Stimulated activated CD4-positive, alpha-beta T cell treated with anti-CD3 and anti-CD28 coated beads, Interleukin-4, amount 100 ng/mL, for 48 hours (primary cell): ENCODE measurements around the gene ATP8B4.

ENCODE experiments used
- DNase-seq, 2 donors: peaks; one replicate each; pipeline ENCODE4 v3.0.0-alpha.2; 2020; ENCODE audit warnings: low read depth in 2 of 2

Gene ATP8B4

DNA sequence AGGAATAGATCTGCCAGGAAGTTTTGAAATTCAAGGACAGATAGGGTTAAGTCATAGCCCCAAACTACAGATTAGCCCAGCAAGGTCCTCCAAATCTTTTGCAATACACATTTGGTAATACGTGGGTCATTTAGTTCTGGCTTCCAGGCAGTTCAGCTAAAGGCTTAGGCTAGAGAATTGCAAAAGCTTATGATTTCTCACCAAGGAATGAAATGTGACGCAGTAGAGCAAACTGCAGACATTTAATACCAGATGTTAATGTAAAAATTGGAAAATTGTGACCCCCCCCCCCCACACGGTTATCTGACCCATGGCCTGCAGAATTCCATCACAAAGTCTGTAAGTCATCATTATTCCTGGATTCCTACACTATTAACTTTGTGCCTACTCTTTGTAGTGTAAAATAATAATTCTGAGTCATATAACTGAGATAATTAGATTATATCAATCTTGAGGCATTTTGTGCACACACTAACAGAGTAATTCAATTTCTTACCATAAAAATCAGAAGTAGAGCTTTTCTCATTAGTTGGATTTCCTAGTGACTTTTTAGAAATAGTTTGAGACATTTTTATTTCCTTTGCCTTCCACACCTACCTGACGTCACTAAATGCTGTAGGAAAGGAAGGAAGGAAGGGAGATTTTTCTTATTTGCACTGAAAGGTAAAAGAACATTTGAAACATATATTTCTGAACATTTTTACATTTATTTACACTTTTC, 263.0 kb downstream of the ATP8B4 start:
- no peak for DNase-seq

DNA sequence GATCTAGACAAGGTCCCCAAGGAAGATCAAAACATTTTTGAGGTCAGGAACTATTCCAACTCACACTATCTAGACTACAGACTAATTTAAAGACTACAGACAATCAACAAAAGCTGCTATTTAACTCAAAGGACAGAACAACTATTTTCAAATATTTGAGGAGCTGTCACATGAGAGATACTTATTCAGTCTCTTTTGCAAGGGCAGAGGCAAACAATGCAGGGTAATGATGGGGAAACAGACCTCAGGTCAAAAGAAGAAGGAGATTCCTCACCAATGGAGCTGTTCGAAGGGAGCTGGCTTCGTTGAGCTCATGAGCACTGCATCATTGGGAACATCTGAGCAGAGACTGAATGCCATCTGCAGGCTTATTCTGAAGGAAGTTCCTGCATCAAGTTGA, 266.3 kb downstream of the ATP8B4 start:
- DNase-seq, result no peak

DNA sequence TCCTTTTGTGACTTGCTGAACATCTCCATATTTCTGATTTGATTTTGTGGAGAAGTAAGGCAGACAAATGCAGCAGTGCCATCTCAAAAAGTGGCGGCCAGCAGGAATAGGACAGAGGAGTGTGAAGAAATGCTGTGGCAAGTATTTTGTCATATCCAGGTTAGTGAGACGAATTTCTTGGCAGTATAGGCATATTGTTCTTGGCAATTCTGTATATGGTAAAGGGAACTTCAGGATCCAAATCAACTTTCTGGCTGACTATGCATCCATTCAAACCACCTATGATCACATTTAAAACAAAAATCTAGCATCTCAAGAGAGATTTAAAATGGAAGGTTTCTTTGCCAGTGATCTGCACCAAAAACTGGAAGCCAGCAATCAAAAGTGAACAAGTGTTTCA, 270.2 kb downstream of the ATP8B4 start:
- DNase-seq, result no peak

DNA sequence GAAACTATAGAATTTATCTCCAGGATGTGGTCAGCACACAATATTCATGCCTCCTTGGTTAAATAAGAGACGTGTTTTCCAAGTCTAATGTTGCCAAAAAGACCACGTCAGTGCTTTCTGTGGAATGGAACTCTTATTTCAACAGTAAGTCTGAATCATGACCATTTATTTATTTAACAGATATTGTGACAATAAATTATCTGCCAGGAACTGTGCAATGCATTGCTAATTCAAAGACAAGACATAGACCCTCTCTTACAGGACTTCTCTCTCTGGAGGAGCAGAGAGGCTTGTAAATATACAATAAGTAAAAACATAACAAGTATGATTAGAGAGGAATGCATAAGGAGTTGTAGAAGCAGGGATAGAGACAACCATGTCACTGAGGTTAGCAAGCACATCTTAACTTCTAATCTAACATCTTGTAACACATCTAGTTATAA, 270.7 kb downstream of the ATP8B4 start:
- DNase-seq, result no peak

DNA sequence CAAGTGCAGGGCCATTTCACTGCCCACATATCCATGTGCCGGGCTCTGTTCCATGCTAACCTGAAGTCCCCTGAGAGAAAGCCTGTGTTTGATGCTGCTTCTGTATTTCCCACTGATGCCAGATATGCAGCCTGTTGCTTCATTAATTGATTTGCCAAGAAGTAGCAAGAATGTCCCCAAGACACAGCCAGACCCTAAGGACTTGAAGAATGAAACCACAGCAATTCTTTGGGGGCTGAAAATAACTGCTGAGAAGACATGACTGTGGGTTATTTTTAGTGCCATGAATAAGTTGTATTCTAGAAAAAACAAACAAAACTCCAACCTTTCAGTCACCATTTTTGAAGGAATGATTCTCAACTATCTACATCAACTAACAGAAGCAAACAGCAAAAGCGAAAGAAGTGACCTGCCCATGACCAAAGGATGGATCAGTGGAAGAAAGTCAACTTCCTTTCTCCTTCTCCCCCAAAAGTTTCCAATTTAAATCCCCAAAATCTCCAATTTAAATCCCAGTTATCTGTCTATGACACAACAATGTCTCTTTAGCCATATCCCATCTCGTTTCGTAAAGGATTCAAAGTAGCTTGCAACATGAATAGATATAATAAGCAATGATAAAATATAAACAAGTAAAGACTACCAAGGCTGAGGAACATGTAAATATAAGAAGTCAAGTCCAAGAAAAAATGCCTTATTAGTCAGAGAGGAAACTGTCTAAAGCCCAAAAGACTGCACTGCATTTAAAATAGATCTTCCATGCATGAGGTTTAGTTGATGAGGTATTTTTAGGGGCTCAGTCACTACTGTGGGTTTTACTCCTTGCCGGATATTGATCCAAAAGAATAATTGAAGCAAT, 271.4 kb downstream of the ATP8B4 start:
- no peak for DNase-seq

DNA sequence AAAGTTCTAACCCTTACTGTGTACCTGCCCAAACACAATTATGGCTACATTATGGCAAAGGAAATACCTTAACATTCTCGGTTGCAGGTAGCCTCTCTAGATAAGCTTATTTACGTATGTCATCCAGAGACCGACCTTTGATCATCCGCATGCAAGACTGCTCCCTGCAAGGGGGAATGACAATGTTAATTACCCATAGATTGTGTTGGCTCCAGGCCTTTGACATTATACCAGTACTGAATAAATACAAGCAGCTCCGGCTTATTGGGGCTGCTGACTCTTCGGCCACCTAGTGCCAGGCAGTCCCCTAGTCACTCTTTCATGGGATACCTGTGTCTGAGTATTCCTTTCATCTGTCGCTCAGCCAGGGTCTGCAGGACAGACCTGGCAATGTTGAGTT, 274.6 kb downstream of the ATP8B4 start:
- DNase-seq, result no peak

DNA sequence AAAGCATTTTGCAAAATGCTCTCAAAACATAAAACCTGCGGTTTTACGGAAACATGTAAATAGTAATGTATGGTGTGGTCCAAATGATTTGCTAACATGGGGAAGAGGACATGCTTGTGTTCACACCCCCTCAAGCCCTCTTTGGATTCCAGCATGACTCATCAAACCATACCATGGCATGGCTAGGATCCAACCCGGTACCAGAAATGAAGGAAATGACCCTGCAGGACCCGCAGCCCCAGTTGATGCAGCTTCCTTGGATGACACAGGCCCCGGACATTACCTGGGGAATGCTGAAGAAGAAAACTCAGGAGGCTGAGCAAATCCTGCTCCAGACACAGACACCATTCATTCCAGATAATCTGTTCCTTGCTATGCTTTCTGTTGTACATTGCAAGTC, 275.3 kb downstream of the ATP8B4 start:
- no peak for DNase-seq

DNA sequence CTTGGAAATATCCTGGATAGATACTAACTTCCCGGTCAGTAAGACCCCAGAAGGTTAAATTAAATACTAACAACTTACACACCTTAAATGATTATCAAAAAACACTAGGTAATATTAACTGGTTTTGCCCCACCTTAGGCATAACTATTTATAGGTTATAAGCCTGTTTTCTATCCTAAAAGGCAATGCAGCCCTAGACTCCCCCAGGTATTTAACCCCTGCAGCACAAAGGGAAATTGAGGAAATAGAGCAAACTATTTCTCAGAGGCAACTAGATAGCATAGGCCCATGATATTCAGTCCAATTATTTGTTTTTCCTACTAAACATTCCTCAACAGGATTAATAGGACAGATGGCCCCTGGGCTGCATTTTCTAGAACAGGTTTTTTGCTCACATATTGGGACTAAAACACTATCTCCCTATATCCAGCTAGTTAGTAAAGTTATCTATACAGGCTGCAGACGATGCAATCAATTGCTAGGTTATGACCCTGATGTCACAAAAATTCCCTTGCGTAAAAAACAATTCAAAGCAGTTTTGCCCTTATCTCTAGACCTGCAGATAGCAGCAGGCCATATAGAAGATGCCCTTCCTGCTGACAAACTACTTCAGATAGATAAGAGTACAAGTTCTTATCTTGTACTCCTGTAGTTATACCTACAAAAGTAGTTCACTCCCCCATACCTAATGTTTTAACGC, 276.9 kb downstream of the ATP8B4 start:
- DNase-seq, result no peak

DNA sequence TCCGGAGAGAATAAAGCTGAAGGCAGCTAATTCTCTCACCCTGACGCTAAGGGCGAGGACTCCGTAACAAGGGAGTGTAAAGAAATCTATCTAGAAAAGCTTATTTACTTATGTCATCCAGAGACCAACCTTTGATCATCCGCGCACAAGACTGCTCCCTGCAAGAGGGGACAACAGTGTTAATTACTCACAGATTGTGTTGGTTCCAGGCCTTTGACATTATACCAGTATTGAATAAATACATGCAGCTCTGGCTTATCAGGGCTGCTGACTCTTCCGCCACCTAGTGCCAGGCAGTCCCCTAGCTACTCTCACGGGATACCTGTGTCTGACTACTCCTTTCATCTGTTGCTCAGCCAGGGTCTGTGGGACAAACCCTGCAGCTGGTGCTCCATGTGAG, 286.5 kb downstream of the ATP8B4 start:
- no peak for DNase-seq

DNA sequence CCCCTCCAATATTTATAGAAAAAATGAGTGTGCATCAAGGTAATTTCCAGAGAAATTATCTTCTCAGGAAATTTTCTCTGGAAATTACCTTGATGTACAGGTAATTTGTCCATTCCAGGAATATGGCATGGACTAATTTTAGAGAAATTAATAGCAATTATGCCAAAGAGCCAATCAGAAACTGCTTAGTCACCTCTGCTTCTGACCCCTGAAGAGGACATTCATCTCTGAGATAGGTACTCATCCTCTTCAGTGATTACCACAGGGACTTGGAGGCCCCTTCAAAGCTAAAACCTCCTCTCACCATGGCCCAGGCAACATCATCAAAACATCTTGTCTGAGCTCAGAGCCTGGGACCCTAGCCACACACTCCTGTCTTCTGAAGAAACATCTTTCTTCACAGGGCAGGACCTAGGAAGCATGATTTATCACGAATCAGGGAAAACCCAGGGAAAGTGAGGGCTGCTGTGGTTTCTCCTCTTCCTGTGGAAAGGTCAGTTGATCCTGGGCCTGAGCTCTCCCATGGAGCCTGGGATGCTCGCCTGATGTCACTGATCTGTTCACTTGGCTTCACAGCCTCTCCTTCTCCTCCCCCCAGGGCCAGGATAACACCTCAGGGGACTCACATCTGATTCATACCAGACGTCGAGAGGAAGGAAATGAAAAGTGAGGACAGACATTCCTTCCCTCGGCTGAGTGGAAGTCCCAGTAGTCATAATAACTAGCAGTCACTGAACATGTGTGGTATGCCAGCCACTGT, 287.6 kb downstream of the ATP8B4 start:
- no peak for DNase-seq

DNA sequence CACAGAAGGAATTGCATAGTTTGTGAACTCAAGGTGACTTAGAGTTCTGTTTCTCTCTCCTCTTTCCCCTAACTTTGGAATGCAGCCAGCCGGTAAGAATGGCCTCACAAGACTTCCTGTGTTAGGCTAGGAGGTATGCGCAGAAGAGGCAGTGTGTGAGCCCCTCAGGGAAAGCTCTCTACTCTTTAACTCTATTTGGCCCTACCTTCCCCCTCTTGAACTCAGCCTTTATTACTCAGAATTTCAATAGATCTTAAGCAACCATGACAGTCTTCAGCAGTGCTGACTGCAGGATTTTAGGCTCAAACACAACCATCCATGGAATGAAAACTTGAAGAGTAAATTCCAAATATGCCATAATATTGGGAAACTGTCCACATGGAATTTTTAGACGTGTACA, 288.6 kb downstream of the ATP8B4 start:
- DNase-seq, result no peak

DNA sequence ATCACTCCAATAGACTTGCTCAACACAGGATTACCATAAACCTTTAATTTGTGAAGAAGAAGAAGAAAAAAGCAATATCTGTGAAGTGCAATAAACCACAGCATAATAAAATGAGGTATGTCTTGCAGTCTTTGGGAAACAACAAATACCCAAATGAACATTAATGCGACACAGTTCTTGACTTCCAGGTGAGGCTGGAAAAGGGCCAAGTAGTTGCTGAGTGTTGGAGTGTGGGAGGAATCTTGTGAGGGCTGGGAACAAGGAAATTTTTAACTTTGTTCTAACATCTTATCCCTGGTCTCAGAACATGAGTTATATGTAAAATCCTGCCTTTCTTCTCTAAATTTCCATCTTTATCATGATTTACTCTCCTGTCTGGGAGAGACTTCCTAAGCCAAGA, 291.7 kb downstream of the ATP8B4 start:
- DNase-seq, result no peak

DNA sequence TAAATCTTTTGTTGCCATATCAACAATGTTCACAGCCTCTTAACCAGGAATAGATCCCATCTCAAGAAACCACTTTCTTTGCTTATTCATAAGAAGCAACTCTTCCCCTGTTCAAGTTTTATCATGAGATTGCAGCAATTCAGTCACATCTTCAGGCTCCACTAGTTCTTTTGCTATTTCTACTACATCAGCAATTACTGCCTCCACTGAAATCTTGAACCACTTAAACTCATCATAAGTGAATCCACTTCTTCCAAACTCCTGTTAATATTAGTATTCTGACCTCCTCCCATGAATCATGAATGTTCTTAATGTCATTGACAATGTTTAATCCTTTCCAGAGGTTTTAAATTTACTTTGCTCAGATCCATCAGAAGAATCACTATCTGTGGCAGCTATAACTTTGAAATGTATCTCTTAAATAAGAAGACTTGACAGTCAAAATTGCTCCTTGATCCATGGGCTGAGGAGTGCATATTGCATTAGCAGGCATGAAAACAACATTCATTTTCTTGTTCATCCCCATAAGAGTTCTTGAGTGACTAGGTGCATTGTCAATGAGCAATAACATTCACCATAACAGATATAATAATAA, 292.3 kb downstream of the ATP8B4 start:
- no peak for DNase-seq

DNA sequence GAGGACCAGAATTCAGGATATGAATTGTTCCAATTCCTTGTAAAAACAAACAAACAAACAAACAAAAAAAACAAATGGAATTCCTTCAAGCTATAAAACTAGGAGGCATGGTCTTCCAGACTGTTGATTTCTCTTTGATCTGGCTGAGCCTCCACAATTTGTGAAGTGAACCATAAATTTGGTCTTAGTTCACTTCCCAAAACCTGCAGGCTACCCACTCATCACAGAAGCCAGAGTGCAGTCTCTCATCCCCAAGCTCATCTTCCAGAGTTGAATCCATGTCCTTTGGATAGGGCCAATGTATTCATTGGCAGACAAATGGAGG, 294.3 kb downstream of the ATP8B4 start:
- DNase-seq, result no peak

DNA sequence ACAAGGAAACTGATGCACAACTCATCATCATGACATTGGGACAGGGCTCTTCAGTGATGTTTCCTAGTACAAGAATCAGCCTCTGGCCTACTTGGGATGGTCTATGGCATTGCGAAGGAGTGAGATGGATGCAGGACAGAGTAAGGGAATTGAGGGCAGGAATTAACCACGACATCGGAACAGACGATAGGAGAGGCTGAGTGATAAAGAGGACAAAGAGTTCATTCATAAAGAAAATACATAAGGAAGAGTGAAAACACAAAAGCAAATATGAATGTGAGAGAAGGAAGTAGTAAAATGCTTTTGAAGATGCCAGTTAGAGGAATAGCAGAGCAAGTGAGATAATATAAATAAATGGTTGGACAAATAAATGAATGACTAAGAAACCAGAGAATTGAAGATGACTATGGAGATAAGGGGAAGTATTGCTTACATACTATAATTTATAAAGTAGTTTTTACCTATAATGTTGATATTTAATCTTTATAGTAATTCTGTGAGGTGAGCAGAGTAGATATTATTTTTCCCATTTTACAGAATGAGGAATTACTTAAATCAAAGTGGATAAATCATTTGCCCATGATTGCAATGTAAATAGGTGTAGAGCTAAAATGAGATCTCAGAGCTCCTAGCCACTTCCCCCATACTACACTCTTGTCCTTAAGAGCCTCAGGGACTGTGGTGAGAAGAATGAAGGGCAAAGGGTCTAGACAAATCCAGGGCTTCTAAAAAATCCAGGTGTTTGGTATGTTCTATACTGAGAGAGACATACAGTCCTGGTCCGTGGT, 294.9 kb downstream of the ATP8B4 start:
- no peak for DNase-seq

DNA sequence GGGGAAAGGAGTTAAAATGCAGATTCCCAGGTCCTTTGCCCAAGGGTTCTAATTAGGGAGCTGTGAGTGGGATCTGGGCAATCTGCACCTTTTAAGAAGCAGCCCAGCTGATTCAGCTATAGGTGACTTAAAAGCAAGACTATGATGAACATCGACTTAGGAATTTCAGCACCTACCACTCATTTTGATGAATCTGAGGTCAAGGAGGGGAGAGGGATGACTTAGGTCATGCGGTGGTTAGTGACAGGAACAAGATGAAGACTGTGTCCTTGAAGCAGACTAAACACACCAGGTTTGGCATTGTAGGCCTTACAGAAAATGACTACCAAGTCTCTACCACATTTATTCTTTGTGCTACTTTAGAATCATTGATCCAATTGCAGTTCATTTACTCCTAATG, 301.9 kb downstream of the ATP8B4 start:
- no peak for DNase-seq

DNA sequence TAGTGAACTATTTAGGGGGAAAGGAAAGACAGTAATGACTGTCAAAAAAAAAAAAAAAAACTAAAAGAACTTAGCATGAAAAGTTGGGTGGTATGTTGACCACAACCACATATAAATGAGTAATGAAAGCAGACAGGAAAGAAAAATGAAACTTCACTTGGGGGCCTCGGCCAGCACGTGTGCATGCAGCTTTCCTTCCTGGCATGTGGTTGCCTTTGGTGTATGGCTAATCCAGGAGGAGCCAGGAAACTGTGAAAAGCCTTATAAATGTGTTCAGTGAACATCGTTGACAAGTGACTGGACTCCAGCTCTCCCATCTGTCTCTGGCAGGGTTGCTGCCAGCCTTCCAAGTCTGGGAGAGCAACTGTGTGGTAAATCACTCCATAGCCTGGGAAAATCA, 303.1 kb downstream of the ATP8B4 start:
- no peak for DNase-seq

DNA sequence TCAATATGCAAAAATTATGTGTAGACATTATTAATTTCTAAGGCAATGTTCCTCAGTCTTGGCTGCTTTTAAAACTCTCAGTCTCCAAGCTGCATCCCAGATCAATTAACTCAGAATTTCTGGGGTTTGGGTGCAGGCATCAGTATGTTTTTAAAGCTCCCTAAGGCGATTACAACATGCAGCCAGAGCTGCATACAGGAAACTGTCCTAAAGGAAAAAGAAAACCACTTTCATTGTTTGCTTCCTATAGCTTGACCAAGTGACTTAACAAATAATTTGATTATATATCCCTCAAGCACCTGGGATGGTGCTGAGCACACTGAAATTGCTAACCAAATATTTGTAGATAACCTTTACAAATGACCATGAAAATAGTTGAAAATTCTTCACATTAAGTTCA, 303.5 kb downstream of the ATP8B4 start:
- DNase-seq, result no peak

DNA sequence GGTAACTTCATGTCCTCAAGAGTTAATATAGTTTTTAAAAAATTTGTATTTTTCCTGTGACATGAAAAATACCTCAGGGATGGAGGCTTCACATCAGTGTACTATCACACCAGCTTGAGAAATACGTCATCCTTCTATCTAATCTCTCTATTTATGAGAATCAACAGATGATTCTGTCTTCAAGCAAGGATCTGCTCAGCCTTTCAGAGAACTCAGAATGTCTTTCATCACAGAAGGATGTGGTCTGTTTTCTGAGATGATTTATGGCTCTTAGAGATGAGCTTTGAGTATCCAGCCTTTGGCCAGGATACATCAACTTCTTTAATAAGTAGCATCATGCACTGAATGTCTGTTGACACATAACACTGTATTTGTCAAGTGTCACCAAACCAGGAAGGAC, 304.3 kb downstream of the ATP8B4 start:
- DNase-seq, result no peak

DNA sequence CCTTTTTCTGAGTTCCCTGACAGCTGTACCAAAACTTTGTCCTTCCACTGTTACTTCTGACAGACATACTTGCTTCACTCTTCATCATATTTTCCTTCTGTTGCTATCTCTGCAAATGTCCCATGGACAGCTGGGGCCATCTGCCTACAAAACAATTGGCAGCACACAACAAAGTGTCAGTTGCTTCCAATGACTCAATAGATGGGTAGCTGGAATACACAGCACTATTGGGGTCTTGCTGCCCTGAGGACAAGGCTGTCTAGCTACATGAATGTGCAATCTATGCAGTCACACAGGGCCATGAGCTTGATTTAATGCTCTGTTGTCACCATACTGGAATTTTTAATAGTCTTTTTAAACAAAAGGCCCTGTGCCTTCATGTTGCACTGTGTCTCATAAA, 305.4 kb downstream of the ATP8B4 start:
- no peak for DNase-seq

DNA sequence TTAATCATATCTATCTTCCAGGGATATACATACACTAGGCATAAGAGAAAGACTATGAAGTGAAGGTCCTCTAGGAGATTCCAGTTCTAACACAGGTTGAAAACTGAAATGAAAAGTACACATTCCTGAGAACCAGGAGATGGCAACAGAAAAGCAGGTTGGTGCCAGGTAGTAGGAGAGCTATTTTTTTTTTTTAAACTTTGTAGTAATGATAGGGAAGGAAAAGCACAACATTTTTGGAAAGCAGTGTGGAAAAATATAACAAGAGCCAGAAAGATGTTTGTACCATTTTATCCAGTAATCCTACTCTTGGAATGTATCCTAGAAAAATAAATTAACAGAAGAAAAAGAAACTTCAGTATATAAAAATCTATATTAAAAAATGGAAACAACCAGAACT, 308.3 kb downstream of the ATP8B4 start:
- no peak for DNase-seq
